HG02938 (cell line): ENCODE results near the gene KLHL26.

Experiments used
- ATAC-seq: cut with Tn5 transposase; IDR thresholded peaks from one replicate; pipeline ENCODE4 v1.9.1; 2021; ENCODE audit warnings: mild to moderate bottlenecking, moderate library complexity; ENCODE audit not compliant: unreplicated experiment

KLHL26 gene

DNA sequence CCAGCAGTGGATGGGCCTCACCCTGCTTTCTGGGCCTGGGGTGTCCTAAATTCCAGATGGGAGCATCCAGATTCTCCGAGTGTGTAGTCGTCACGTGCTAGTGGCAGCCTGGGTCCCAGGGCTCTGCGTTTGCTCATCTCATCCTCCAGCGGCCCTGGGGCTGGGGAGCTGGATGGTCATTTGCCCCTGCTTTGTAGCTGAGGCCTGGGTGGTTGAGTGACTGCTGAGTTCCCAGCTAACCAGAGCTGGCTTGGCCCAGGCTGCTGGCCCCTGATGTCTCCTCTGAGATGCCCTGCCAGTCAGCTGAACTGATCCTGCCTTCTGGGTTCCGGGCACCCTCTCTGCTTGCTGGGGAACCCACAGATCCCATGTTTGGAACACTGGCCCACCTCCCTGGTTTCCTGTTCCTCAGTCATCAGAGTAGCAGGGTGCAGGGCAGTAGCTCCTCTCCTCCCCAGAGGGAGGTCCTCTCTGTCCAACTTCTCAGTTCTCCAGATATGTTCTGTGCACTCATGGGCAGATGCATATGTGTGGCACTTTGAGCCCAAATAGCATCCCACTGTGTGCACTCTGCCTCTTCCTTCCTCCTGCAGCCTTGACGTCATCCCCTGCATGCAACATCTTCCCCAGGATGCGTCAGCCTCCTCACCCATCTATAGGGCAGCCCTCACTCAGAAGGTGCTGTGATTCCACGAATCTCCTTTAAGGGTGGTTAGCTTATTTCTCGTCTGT, 24.3 kb downstream of the KLHL26 start:
- no peak for ATAC-seq

- ATAC-seq, result no peak
Measured at GRCh38 chr19:18662972-18663732, 26.3 kb downstream of the KLHL26 start.

- ATAC-seq, result no peak
Measured at GRCh38 chr19:18663940-18664530, 27.2 kb downstream of the KLHL26 start.

GRCh38 chr19:18665771-18666202, 29.0 kb downstream of the KLHL26 start:
- no peak for ATAC-seq

GRCh38 chr19:18666317-18666716, 29.5 kb downstream of the KLHL26 start:
- ATAC-seq, result no peak

GRCh38 chr19:18666784-18667183, 30.0 kb downstream of the KLHL26 start:
- no peak for ATAC-seq

GRCh38 chr19:18667531-18668251, 30.9 kb downstream of the KLHL26 start:
- ATAC-seq, result no peak

GRCh38 chr19:18668252-18668631, 31.4 kb downstream of the KLHL26 start:
- ATAC-seq, result no peak

- ATAC-seq, result no peak
Measured at GRCh38 chr19:18668744-18669523, 32.1 kb downstream of the KLHL26 start.

DNA sequence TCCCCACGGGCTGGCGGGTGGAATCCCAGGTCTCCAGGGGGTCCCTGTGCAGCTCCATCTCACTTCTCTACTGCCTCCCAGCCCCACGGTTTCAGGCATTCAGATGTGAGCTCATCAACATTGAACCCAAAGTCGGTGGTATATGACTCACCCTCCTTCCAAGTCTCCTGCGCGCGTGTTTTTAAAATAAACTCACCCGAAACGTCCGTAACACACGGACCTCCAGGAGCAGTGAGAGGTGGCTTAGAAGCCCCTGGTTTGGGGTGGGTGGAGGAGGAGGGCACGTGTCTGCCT, 32.6 kb downstream of the KLHL26 start:
- no peak for ATAC-seq

- no peak for ATAC-seq
Measured at GRCh38 chr19:18669883-18670282, 33.1 kb downstream of the KLHL26 start.

GRCh38 chr19:18670312-18670711, 33.5 kb downstream of the KLHL26 start:
- no peak for ATAC-seq

DNA sequence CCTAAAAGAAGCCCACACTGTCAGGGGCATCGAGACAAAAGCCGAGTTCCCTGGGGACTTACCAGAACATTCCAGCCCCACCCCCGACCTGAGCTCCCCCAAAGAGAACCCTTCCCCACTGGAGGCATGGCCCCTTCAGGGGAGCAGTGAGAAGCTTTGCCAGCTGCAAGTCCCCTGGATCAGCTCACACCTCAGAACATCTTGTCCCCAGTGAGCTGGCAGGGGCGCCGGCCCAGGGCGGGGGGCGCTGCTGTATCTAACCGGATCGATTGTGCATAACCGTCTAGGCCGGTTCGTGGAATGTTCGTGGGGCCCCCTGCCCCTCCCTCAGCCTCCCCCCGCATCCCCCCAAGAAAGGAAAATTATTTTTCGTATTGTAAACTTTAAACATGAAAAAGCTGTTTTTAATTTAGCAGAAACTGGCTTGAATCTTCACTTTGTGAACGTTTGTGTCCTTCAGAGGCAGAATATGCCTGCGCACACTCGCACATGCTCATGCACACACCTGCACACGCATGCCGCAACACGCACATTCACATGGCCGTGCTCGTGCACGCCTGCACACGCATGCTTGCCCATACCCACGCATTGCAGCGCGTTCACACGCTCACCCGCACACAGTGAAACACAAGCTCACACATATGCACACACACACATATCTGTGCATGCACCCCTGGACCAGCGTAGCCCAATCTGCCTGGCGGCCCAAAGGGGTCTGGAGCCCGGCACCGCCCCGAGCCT, 34.6 kb downstream of the KLHL26 start:
- no peak for ATAC-seq

GRCh38 chr19:18672044-18672451, 35.2 kb downstream of the KLHL26 start:
- ATAC-seq, result no peak

DNA sequence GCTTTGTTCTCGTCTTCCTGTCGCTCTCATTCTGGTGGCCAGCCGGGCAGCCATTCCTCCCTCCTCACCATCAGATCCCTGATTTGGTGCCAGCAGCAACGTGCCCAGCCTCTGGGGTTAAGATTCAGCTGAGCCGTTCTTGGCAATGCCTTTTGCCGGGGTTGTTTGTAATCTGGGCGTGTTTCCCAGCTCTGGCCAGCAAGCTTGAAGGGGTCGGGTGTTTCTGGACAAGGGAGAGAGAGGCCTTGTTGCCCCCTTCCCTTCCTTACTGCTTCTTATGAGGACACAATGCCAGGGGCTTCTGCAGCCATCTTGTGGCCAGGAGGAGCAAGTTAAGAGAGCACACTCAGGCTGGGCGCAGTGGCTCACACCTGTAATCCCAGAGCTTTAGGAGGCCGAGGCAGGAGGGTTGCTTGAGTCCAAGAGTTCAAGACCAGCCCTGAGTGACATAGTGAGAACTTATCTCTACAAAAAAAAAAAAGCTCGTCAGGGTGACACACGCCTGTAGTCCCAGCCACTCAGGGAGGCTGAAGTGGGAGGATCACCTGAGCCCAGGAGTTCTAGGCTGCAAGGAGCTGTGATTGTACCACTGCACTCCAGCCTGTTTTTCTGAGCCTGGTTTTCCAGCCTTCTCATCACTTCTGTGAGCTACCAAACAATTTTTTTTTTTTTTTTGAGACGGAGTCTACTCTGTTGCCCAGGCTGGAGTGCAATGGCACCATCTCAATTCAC, 35.9 kb downstream of the KLHL26 start:
- no peak for ATAC-seq

GRCh38 chr19:18674616-18675015, 37.8 kb downstream of the KLHL26 start:
- ATAC-seq, result no peak

- no peak for ATAC-seq
Measured at GRCh38 chr19:18675779-18676178, 39.0 kb downstream of the KLHL26 start.

- ATAC-seq, result no peak
Measured at GRCh38 chr19:18676692-18677091, 39.9 kb downstream of the KLHL26 start.

- no peak for ATAC-seq
Measured at GRCh38 chr19:18677156-18677555, 40.3 kb downstream of the KLHL26 start.
